Endodermal cell (in vitro differentiated cells): Measurements from ENCODE around the gene GPR107. TPM values are rescaled to one million over a fixed set of nuclear protein-coding genes. Genes with fewer than 3 reads are reported as not detected.

Source experiments
- DNase-seq: peaks from one replicate; pipeline ENCODE4 v3.0.0-alpha.2; 2017
- H3K27ac ChIP-seq: 2 replicates; pipeline ENCODE4 v1.5.1; 2013; ENCODE audit warnings: mild to moderate bottlenecking, low read depth, low read length, moderate library complexity
- H3K27me3 ChIP-seq: 2 replicates; pipeline ENCODE4 v1.6.1; 2013; ENCODE audit warnings: mild to moderate bottlenecking, low read length, moderate library complexity; ENCODE audit not compliant: insufficient read depth, control insufficient read depth, poor library complexity, severe bottlenecking
- H3K36me3 ChIP-seq: 2 replicates; pipeline ENCODE4 v1.7.0; 2013; ENCODE audit warnings: mild to moderate bottlenecking, low read length, moderate library complexity; ENCODE audit not compliant: control insufficient read depth, insufficient read depth
- H3K4me1 ChIP-seq: one replicate; pipeline ENCODE4 v1.7.0; 2013; ENCODE audit warnings: low read length; ENCODE audit not compliant: control insufficient read depth, insufficient read depth
- H3K4me3 ChIP-seq: 2 replicates; pipeline ENCODE4 v1.5.1; 2013; ENCODE audit warnings: mild to moderate bottlenecking, low read length, moderate library complexity
- H3K9ac ChIP-seq: 2 replicates; pipeline ENCODE4 v1.6.1; 2013; ENCODE audit warnings: mild to moderate bottlenecking, low read length, moderate library complexity; ENCODE audit not compliant: poor library complexity, severe bottlenecking; ENCODE audit errors: extremely low read depth
- H3K9me3 ChIP-seq: 2 replicates; pipeline ENCODE4 v1.6.1; 2013; ENCODE audit warnings: mild to moderate bottlenecking, low read length, moderate library complexity; ENCODE audit not compliant: control insufficient read depth
- H3K27ac Mint-ChIP-seq: 2 replicates; pipeline ENCODE4 v1.8.0; 2020; ENCODE audit warnings: mixed read lengths
- H3K27me3 Mint-ChIP-seq: 2 replicates; pipeline ENCODE4 v1.8.0; 2021; ENCODE audit warnings: mild to moderate bottlenecking, mixed read lengths; ENCODE audit not compliant: insufficient read depth
- H3K36me3 Mint-ChIP-seq: 2 replicates; pipeline ENCODE4 v1.8.0; 2020; ENCODE audit warnings: low read depth, mixed read lengths
- H3K4me1 Mint-ChIP-seq: 2 replicates; pipeline ENCODE4 v1.8.0; 2020; ENCODE audit warnings: mixed read lengths
- H3K4me3 Mint-ChIP-seq: 2 replicates; pipeline ENCODE4 v1.8.0; 2020; ENCODE audit warnings: mild to moderate bottlenecking, moderate library complexity, mixed read lengths
- H3K9me3 Mint-ChIP-seq: 2 replicates; pipeline ENCODE4 v1.8.0; 2020; ENCODE audit warnings: mild to moderate bottlenecking, mixed read lengths
- WGBS, 2 experiments: methylation state at CpG; one replicate each; pipeline versions ENCODE4 v1.1.5 to v1.1.7; 2013; ENCODE audit warnings: missing lambda C conversion rate in 2 of 2, mixed read lengths in 1 of 2; ENCODE audit not compliant: insufficient coverage in 1 of 2, insufficient read length in 1 of 2; 5-methylcytosine and 5-hydroxymethylcytosine counted together
- total RNA-seq, 2 donors: library from RNA; stranded (reverse); fragmentation: NEBNext Ultra II Directional in 1 of 2; extraction: Animal tissue kit (Norgen Biotek cat#: 25700) in 1 of 2; gene quantifications; 2 replicates in 1 of 2; 3 replicates in 1 of 2; pipeline ENCODE4 v1.2.1, GENCODE V29; 2021
- TF ChIP-seq, protein P1 (sequence below): fragments of 200-600 bp; sonication (generic); conservative IDR thresholded peaks from 2 replicates; pipeline ENCODE4 v1.5.0; 2021; ENCODE audit warnings: antibody characterized with exemption, mild to moderate bottlenecking

Gene GPR107
- total RNA-seq, 2 donors from 2014 or later, result 50.7 to 62.0 TPM

DNA sequence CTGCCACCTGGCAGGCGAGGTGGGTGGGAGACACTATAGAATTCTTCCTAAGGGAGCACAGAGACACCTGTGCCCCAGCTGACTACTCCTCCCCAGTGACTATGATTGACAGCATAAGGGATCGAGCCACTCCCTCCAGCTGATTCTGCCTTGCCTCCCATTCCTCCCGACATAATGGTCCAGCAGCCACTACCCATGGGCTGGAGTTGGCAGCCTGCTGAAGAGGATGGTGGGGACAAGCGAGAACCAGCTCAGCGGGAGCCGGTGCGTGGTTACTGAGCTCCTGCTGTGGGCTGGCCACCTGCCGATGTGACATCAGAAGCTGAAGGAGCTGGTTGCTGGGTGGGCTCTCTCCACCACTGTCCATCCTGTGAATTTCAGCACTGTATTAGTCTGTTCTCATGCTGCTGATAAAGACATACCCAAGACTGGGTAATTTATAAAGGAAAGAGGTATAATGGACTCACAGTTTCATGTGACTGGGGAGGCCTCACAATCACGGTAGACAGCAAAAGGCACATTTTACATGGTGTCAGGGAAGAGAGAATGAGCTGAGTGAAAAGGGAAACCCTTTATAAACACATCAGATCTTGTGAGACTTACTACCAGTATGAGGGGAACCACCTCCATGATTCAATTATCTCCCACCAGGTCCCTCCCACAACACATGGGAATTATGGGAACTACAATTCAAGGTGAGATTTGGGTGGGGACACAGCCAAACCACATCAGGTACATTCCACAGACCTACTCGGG, 106.4 kb downstream of the GPR107 start:
- no peaks in the 10 kb centered on the region for H3K27me3 ChIP-seq
- H3K27me3 Mint-ChIP-seq, result no peaks in the 10 kb centered on the region
- no peak for DNase-seq

GRCh38 chr9:130160862-130161470, 107.3 kb downstream of the GPR107 start:
- no peaks in the 10 kb centered on the region for H3K36me3 Mint-ChIP-seq
- no peaks in the 10 kb centered on the region for H3K4me1 Mint-ChIP-seq

More for the DNA sequence above, 106.4 kb downstream of the GPR107 start:
- 87 to 92% methylated on average over 9 to 10 of the region's 10 CpGs for WGBS, 2 experiments
- Mint-ChIP-seq H3K9me3 (no peaks in the 10 kb centered on the region), H3K36me3 (no peaks in the 10 kb centered on the region), H3K4me3 (no peak overlapping the region), H3K27ac (no peak overlapping the region), H3K4me1 (no peaks in the 10 kb centered on the region)
- Histone ChIP-seq H3K27ac (no peak overlapping the region), H3K36me3 (no peaks in the 10 kb centered on the region), H3K9ac (no peak overlapping the region), H3K4me3 (no peak overlapping the region), H3K4me1 (no peaks in the 10 kb centered on the region), H3K9me3 (no peaks in the 10 kb centered on the region)
- TF ChIP-seq, protein P1, sequence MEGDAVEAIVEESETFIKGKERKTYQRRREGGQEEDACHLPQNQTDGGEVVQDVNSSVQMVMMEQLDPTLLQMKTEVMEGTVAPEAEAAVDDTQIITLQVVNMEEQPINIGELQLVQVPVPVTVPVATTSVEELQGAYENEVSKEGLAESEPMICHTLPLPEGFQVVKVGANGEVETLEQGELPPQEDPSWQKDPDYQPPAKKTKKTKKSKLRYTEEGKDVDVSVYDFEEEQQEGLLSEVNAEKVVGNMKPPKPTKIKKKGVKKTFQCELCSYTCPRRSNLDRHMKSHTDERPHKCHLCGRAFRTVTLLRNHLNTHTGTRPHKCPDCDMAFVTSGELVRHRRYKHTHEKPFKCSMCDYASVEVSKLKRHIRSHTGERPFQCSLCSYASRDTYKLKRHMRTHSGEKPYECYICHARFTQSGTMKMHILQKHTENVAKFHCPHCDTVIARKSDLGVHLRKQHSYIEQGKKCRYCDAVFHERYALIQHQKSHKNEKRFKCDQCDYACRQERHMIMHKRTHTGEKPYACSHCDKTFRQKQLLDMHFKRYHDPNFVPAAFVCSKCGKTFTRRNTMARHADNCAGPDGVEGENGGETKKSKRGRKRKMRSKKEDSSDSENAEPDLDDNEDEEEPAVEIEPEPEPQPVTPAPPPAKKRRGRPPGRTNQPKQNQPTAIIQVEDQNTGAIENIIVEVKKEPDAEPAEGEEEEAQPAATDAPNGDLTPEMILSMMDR, result no peak

DNA sequence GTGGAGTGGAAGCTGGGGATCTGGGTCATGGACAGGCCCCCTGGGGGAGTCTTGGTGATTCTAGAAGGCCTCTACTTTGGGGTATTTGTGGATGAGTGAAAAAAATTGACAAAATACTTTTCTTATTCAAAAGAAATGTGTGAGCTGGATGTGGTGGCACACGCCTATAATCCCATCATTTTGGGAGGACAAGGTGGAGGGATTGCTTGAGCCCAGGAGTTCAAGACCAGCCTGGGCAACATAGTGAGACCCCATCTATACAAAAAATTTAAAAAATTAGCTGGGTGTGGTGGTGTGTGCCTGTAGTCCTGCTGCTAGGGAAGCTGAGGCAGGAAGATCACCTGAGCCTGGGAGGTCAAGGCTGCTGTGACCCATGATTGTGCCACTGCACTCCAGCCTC, 111.9 kb downstream of the GPR107 start:
- no peaks in the 10 kb centered on the region for H3K9me3 Mint-ChIP-seq
- WGBS, 2 experiments, result 100% methylated on average over 1 of the region's 1 CpG; no CpG with 5 or more reads in 1 of the 2 experiments
- no peaks in the 10 kb centered on the region for H3K36me3 Mint-ChIP-seq

More at GRCh38 chr9:130160862-130161470, 107.3 kb downstream of the GPR107 start:
- H3K9me3 Mint-ChIP-seq, result no peaks in the 10 kb centered on the region
- H3K27me3 Mint-ChIP-seq, result no peaks in the 10 kb centered on the region
- Histone ChIP-seq H3K9me3 (no peaks in the 10 kb centered on the region), H3K4me3 (no peak overlapping the region), H3K36me3 (no peaks in the 10 kb centered on the region), H3K27ac (no peak overlapping the region), H3K4me1 (no peaks in the 10 kb centered on the region), H3K27me3 (no peaks in the 10 kb centered on the region), H3K9ac (no peak overlapping the region)
- 90% methylated on average over 2 to 3 of the region's 3 CpGs for WGBS, 2 experiments
- H3K27ac Mint-ChIP-seq, result no peak overlapping the region
- no peak overlapping the region for H3K4me3 Mint-ChIP-seq
- no peak for DNase-seq
- TF ChIP-seq, protein P1, result no peak

More for the DNA sequence above, 111.9 kb downstream of the GPR107 start:
- H3K27me3 ChIP-seq, result no peaks in the 10 kb centered on the region
- H3K9ac ChIP-seq, result no peak overlapping the region
- no peaks in the 10 kb centered on the region for H3K36me3 ChIP-seq
- H3K27ac ChIP-seq, result no peak overlapping the region
- H3K4me3 ChIP-seq, result no peak overlapping the region
- no peaks in the 10 kb centered on the region for H3K4me1 ChIP-seq
- Mint-ChIP-seq H3K4me1 (peaks cover 8% of the 10 kb centered on the region), H3K4me3 (no peak overlapping the region), H3K27ac (no peak overlapping the region), H3K27me3 (peaks cover 9% of the 10 kb centered on the region)
- DNase-seq, result no peak
- TF ChIP-seq, protein P1, result no peak
- no peaks in the 10 kb centered on the region for H3K9me3 ChIP-seq
